ENCODE measurements around the gene LMAN2. TPM values are rescaled to one million over a fixed set of nuclear protein-coding genes. Genes with fewer than 3 reads are reported as not detected.

The LMAN2 gene
- total RNA-seq, 1 donor from 2014 or later = 88.0 TPM

GRCh38 chr5:177329883-177330282, 21.6 kb downstream of the LMAN2 start:
- DNase-seq (no peak), ATAC-seq (ENCODE audit: low read depth) (no peak)
- Mint-ChIP-seq H3K4me1 (peaks cover 33% of the 10 kb centered on the region), H3K27me3 (no peaks in the 10 kb centered on the region), H3K36me3 (ENCODE audit: low read depth) (peaks cover 61% of the 10 kb centered on the region), H3K4me3 (no peak overlapping the region), H3K27ac (no peak overlapping the region), H3K9me3 (no peaks in the 10 kb centered on the region)
- POLR2A ChIA-PET = interaction anchor here (2.7 kb wide), 1 partner anchor 21 kb away, joined by 15 read pairs; the partner anchor contains the start of gene LMAN2
- CTCF ChIA-PET = no interaction called here
- TF ChIP-seq CTCF (IDR thresholded peaks at IDR 0.05) = no peak
- intact Hi-C loops (cut with micrococcal nuclease) = no loop called here

GRCh38 chr5:177328545-177329231, 22.8 kb downstream of the LMAN2 start:
- TF ChIP-seq CTCF (IDR thresholded peaks at IDR 0.05) = no peak
- ATAC-seq (ENCODE audit: low read depth) = no peak
- no peak for DNase-seq
- POLR2A ChIA-PET = no interaction called here
- CTCF ChIA-PET = interaction anchor here (0.6 to 1.1 kb wide), 2 partner anchors 128 to 363 kb away, joined by 3 read pairs; no protein-coding TSS in a partner anchor
- Mint-ChIP-seq H3K27me3 (no peaks in the 10 kb centered on the region), H3K36me3 (ENCODE audit: low read depth) (peaks cover 55% of the 10 kb centered on the region), H3K9me3 (no peaks in the 10 kb centered on the region), H3K27ac (no peak overlapping the region), H3K4me3 (no peak overlapping the region), H3K4me1 (peaks cover 28% of the 10 kb centered on the region)
- intact Hi-C loops (cut with micrococcal nuclease) = no loop called here

GRCh38 chr5:177327539-177328522, 23.6 kb downstream of the LMAN2 start:
- no peaks in the 10 kb centered on the region for H3K9me3 Mint-ChIP-seq
- ATAC-seq (ENCODE audit: low read depth) (peak; percentile 14), DNase-seq (no peak)
- H3K4me1 Mint-ChIP-seq = peaks cover 27% of the 10 kb centered on the region
- ChIA-PET CTCF (interaction anchor here (0.6 to 1.8 kb wide), 3 partner anchors 19 to 362 kb away, joined by 3 to 6 read pairs (median 3); no protein-coding TSS in a partner anchor), POLR2A (no interaction called here)
- peaks cover 48% of the 10 kb centered on the region for H3K36me3 Mint-ChIP-seq (ENCODE audit: low read depth)
- no peak for TF ChIP-seq CTCF (IDR thresholded peaks at IDR 0.05)
- intact Hi-C loops (cut with micrococcal nuclease) = no loop called here
- H3K27me3 Mint-ChIP-seq = no peaks in the 10 kb centered on the region
- H3K4me3 Mint-ChIP-seq = no peak overlapping the region
- H3K27ac Mint-ChIP-seq = peak overlapping the region; percentile 46

GRCh38 chr5:177325868-177326381, 25.5 kb downstream of the LMAN2 start:
- intact Hi-C loops (cut with micrococcal nuclease) = no loop called here
- Mint-ChIP-seq H3K4me1 (peaks cover 18% of the 10 kb centered on the region), H3K27me3 (no peaks in the 10 kb centered on the region), H3K9me3 (no peaks in the 10 kb centered on the region), H3K36me3 (ENCODE audit: low read depth) (peaks cover 36% of the 10 kb centered on the region), H3K4me3 (no peak overlapping the region), H3K27ac (no peak overlapping the region)
- no peak for DNase-seq
- POLR2A ChIA-PET = no interaction called here
- no peak for ATAC-seq (ENCODE audit: low read depth)
- CTCF ChIA-PET = interaction anchor here (1.8 kb wide), 1 partner anchor 17 kb away, joined by 6 read pairs; no protein-coding TSS in a partner anchor
- TF ChIP-seq CTCF (IDR thresholded peaks at IDR 0.05) = no peak
